GM12865 (cell line): ENCODE measurements around the gene CCDC197.

Experiments used
- DNase-seq: peaks from one replicate; pipeline ENCODE4 v3.0.0; 2010; ENCODE audit warnings: low read depth
- H3K4me3 ChIP-seq: 2 replicates; pipeline ENCODE4 v1.5.1; 2011; ENCODE audit warnings: mild to moderate bottlenecking, low read depth, low read length, control low read depth
- TF ChIP-seq, protein P1 (sequence below): IDR thresholded peaks from 2 replicates; pipeline ENCODE4 v1.5.1; 2011; ENCODE audit warnings: low read length, control low read depth, low read depth, inconsistent platforms; ENCODE audit not compliant: insufficient read depth; ENCODE audit errors: missing control alignments

CCDC197 gene

DNA sequence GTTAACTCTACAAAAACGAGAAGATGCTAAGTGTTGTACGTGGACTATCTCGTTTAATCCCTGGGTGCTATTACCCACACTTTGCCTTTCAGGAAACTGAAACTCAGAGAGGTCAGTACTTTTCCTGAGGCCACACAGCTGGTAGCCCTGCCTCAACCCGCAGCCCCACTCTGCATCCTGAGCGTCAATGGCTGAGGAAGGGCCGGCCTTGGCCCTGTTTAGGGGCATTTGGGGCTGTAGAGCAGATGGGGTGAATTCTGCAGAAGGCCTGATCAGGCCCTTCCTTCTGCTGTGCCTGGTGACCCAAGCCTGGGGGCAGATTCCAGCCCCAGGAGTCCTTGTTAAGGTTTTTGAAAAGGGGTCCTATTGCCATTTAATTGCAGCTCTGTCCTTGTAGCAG is 3.7 kb upstream of the CCDC197 start:
- TF ChIP-seq, protein P1, sequence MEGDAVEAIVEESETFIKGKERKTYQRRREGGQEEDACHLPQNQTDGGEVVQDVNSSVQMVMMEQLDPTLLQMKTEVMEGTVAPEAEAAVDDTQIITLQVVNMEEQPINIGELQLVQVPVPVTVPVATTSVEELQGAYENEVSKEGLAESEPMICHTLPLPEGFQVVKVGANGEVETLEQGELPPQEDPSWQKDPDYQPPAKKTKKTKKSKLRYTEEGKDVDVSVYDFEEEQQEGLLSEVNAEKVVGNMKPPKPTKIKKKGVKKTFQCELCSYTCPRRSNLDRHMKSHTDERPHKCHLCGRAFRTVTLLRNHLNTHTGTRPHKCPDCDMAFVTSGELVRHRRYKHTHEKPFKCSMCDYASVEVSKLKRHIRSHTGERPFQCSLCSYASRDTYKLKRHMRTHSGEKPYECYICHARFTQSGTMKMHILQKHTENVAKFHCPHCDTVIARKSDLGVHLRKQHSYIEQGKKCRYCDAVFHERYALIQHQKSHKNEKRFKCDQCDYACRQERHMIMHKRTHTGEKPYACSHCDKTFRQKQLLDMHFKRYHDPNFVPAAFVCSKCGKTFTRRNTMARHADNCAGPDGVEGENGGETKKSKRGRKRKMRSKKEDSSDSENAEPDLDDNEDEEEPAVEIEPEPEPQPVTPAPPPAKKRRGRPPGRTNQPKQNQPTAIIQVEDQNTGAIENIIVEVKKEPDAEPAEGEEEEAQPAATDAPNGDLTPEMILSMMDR, result no peak
- DNase-seq, result no peak
- H3K4me3 ChIP-seq, result no peak overlapping the region

DNA sequence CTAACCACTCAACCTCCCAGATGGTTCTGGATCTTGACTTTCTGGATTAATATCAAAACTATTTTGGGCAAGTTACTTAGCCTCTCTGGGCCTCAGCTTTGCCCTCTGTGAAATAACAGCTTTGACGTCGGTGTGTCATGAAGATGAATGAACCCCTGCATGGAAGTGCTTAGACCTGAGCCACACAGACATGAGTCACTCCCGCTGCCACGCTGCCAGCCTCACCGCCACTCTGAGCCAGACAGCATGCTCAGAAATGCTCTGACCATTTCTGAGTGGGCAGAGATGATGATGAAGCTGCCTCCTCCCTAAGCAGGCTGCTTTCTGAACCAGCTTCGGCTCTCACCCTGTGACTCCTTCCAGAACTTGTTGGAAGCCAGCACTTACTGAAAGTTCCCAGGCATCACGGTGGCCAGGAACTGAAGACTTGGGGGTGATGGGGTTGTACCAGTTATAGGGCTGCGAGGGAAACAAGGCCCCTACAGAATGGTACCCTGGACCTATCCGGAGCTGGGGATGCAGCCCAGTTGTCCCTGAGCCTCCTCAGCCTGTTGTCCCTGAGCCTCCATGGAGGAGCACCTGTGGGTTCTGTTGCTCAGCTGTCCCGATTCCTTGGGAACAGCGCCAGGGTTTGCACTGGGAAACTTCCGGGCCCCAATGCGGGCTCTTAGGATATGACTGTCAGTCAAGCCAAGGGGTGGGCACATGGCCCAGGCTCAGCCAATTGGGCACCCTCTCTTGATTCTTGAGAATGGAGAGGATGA is 2.0 kb upstream of the CCDC197 start:
- no peak for DNase-seq
- H3K4me3 ChIP-seq, result no peak overlapping the region
- TF ChIP-seq, protein P1, result no peak

DNA sequence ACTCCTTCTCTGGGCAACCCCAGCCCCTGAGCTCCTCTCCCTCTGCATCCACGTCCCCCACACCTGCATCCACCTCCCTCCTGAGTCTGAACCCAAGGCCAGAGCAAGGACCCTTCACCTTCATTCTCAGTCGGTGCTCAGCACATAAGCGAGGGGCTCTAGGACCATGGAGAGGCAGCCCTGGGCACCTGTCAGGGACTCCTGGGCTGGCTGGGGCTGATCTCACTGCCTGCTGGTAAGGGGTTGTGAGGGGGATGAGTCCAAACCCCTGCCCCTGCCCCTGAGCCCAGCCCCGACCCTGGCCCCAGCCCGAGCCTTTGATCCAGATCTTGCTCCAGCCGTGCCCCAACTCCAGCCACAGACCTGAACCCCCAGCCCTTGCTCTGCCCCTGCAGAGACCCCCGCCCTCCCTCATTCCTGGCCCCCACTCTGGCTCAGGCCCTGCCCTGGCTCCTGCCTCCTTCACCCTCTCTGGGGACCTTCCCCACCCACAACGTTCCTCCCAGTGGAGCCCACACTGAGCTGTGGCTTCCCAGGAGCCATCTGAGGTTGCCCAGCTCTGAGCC is 888 bp upstream of the CCDC197 start:
- TF ChIP-seq, protein P1, result no peak
- H3K4me3 ChIP-seq, result no peak overlapping the region
- DNase-seq, result no peak

DNA sequence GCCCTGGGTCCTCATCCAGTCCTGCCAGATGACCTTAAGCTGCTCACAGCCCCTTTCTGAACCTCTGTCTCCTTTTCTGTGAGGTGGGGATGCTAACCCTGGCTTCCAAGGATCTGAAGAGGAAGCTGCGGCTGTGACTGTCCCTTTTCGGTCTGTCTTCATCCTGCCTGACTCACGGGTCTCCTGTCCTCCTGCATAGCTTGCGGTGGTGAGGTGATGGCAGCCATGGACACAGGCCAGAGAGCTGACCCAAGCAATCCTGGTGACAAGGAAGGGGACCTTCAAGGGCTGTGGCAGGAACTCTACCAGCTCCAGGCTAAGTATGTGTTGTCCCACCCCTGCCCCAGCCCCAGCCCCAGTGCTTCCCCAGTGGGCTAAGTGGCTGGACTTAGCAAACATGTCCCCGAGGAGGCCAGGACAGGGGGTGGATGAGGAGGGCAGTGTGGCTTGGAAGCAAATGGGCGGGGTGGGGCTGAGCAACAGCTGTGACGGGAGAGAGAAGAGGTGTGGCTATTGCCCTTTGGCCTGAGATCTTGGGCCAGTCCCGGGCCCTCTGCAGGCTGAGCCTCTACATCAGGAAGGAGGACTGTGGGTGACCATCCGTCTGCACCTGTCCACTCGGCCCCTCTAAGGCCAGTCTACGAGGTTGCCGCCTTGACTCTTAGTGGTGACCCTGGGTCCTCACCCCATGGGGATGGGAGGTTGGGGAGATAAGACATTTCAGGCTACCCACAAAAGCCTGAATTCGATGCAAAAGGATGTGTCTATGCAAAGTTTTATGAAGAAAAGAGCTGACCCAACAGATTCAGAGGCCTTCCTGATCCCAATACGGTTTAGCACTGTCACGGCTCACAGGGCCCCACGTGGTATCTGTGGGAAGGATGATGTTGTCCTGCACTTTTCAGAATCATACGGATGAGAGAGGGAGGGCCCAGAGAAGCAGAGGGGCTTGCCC is 1.1 kb downstream of the CCDC197 start:
- TF ChIP-seq, protein P1, result no peak
- no peak for DNase-seq
- H3K4me3 ChIP-seq, result no peak overlapping the region

DNA sequence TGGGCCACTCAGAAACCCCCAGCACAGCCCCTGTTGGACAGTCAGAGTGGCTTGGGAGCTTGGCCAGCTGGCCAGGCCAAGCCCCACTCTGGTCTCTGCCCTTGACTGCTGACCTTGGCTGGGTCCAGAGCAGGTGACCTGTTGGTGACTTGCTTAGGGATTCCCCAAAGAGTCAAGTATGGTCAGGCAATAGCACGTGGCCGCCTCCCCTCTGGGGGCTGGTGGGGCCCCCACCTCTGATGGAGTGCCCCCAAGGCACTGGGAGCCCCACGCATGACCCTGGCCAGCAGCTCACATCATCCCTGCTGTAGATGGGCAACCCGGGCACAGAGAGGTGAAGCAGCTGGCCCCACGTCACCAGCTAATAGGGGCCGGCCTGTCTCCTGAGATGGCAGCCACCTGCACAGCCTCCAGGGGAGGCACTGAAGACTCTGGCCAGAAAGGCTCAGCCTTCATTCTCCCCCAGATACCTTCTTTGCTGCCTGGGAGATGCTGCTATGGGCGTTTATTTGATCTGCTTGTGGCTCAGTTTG is 1.8 kb downstream of the CCDC197 start:
- H3K4me3 ChIP-seq, result no peak overlapping the region
- TF ChIP-seq, protein P1, result no peak
- DNase-seq, result peak; percentile 32

DNA sequence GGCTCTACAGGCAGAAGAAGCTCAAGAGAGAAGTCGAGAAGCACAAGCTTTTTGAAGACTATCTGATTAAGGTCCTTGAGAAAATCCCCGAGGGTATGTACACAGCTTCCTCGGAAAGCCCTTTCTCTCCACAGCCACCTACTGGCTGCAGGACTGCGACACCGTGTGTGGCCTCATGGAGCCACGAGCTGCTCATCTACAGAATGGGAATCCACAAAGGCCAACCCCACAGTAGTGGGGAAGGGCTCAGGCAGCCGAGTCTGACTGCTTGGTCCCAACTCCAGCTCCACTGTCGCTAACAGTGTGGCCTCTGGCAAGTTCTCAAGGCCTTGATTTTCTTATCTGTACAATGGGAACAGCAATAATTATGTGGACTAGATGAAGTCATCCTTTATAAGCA is 2.5 kb downstream of the CCDC197 start:
- DNase-seq, result peak; percentile 69
- TF ChIP-seq, protein P1, result peak; percentile 16

More for the DNA sequence above, 2.5 kb downstream of the CCDC197 start:
- H3K4me3 ChIP-seq, result no peak overlapping the region
